HL-60/S4 treated with phorbol 12-myristate 13-acetate at 8.2 ng/mL for 4 days and 3 days (cell line): ENCODE results near the gene PROM1.

ENCODE experiments used
- in situ Hi-C: fragments of 300-500 bp; cut with MboI; formaldehyde crosslinking; loops from 2 replicates; pipeline ENCODE4 v1.15.0; 2022; ENCODE audit warnings: low sequenced_read_pairs

The PROM1 gene

GRCh38 chr4:16000708-16001483 is 82.9 kb downstream of the PROM1 start:
- in situ Hi-C loops, result no loop called here

GRCh38 chr4:15996773-15997172 is 87.0 kb downstream of the PROM1 start:
- in situ Hi-C loops, result no loop called here

GRCh38 chr4:15995826-15996225 is 88.0 kb downstream of the PROM1 start:
- in situ Hi-C loops, result no loop called here

DNA sequence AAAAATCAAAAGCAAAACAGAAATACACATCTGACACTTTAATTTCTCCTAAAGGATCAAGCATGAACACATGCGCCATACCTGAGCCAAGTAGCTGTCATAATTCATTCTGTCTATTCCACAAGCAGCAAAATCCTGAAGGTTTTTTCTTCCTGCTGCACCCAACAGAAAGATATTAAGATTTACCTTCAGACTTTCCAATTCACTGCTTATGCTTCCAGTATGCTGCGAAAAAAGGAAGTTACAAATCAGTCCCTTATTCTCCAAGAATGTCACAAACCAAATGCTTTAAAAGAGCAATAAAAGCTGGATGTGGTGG is 91.7 kb downstream of the PROM1 start:
- in situ Hi-C loops, result no loop called here

GRCh38 chr4:15990570-15991285 is 93.1 kb downstream of the PROM1 start:
- in situ Hi-C loops, result no loop called here

GRCh38 chr4:15989424-15989823 is 94.4 kb downstream of the PROM1 start:
- in situ Hi-C loops, result no loop called here

DNA sequence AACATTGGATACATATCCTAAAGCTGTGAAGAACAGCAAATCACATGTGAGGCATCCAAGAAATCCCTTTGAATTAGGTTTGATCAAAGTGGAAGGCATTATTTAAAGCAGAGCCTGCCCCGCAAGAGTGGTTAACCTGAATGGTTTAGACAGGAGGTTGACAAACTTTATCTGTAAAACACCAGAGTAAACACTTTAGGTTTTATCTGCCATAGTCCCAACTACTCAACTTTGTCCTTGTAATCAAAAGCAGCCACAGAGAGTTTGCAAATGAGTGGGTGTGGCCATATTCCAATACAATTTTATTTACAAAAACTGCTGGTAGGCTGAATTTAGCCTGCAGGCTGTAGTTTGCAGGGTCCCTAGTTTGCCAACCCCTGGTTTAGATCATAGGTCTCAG is 95.6 kb downstream of the PROM1 start:
- in situ Hi-C loops, result no loop called here

- in situ Hi-C loops, result no loop called here
These were observed 96.9 kb downstream of the PROM1 start for GRCh38 chr4:15986907-15987306.

DNA sequence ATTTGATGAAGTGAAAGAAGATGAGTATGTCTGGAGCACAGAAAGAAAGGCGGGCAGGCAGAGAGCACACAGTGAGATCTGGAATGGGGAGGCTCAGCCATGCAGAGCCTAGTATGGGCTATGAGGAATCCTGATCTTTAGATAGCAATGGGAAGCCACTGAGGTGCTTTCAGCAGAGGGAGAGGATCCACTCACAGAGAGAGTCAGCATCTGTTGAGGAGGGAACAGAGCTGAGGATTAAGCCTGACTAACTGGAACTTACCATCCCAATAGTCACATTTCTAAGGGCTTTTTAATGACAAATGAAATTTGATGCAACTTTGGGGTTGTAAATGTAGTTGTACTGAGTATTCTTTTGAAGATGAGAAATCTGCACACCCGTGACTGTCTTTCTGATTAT is 100.2 kb downstream of the PROM1 start:
- in situ Hi-C loops, result no loop called here

GRCh38 chr4:15982842-15983524 is 100.8 kb downstream of the PROM1 start:
- in situ Hi-C loops, result no loop called here

DNA sequence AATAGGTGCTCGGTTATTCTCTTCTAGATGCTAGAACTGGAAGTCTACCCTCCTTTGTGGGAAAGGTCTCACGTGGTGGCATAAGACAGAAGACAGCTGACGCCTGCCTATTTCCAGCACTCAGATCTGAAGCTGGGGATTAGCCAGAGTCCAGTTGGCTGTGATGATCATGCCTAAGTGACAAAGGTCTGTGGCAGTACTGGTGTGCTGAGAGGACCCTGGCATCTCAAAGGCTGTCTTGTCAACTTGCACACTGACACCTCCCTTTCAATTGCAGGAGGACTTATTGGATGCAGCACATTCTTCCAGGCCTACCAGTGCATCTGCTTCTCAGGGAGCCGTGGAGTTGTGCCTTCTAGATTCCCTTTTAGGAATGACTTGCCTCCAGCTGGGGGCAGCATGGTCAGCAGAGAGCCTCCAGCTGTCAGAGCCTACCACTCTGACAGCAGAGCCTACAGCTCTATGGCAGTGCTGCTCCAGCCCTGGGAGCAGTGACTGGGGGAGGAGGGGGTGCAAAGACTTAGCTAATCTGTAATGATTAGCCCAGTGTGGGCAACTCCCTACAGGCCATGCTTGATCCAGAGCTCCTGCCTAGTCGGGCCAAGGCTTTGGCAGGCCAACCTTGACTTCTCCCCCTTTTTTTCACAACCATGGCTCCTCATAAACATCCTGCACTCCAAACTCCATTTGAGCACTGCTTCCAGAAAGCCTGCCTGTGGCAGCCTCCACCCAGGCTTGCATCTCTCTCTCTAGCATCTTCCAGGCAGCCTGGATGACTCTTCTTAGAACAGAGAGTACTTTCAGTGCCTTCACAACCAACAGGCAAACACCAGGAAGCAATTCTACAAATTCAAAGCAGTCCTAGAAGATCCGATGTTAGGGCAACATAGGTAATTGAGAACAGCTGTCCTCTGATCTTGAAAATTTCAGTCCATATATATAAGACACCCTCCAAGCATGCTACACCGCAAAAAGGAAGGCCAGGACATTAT is 107.1 kb downstream of the PROM1 start:
- in situ Hi-C loops, result no loop called here

DNA sequence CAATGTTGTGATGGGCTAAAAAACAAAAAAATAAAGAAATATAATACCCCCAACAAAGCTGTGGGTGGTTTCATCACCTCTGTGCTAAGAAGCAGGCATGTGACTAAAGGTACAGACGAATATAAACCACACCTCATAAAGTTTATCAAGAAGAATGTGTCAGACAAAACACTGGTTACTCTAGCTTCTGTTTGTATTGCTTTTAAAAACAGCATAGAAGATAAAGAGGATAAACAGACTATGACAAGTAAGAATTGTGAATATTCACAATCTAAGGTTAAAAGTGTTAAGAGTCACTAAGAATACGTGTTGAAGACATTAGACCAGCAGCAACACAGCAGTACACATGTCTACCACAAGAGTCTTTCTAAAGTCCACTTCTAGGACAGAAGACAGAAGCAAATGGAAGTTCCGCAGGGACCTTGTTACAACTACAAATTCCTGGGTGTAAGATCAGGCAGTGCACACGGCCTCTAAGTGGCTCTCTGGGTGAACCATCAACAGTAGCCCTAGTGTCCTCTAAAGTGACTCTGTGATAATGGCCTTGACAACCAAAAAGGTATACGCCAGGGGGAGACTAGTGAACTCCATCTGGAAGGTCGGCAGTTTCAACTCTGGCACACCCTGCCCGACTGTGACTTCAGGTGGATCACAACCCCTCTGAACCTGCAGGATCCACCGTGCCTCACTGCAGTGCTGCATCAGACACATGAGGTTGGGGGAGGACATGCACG is 112.6 kb downstream of the PROM1 start:
- in situ Hi-C loops, result no loop called here

DNA sequence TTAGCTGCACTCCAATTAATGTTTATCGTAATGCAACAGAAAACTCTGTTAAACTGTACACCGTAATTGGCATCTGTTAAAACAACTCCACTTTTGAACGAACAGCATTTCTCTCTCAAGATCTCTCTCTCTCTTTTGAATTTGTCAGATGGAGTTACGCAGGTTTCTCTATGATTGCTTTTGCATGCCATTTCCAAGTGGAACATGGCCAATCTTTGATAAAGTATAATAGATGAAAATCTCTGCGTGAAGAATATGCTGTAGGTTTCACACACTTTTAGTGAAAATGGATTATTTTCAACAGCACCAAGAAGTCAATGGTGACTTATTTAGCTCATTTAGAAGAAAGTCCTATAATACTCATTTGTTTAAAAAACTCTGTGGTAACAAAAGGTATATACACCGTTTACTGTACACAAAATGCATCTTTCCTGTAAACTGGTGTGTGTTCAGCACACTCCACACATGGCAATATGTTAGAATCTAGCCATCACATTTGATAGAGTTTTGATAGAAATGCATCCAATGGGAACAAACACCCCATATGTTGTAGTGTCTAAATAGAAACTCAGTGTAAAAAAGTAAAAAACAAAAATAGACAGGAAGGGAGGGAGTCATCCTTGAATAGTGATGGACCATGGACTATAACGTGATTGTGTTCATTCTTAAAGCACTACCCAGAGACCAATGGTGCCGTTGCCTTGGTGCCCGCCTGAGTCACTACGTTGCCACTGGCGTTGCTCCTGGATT is 115.1 kb downstream of the PROM1 start:
- in situ Hi-C loops, result no loop called here

DNA sequence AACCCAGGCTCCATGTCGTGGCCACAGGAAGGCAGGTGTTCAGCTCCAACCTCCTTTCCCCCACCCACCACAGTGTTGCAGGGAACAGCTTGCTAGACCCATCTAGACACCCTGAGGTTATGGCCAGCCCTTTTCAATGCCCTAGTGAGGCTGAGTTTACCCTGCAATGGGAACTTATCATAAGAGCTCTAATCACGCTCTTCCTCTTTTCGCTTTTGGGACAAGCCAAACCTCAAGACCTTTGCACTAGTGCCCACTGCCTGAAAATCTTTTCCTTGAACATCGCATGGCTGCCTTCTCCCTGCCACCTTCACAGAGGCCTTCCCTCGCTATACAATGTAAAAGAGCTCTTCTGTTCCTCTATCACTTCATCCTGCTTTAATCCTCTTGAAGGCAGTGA is 118.5 kb downstream of the PROM1 start:
- in situ Hi-C loops, result no loop called here

DNA sequence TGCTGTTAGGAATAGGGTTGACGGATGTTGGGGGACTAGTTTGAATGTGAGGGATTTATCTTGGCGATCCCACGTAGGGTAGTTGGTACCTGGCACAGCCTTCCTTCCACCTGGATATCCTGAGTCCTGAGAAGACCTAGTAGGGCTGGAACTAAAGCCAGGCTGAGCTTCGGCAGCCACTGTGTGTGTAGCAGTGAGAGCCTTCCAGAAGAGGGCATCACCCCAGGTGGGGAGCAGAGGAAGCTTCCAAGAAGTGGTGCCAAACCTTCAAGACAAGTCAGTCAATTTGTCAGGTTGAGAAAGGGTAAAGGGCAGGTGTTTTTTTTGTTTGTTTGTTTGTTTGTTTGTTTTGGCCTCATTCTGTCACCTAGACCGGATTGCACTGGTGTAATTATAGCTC is 119.7 kb downstream of the PROM1 start:
- in situ Hi-C loops, result no loop called here

GRCh38 chr4:15963576-15963975 is 120.2 kb downstream of the PROM1 start:
- in situ Hi-C loops, result no loop called here

- in situ Hi-C loops, result no loop called here
These were observed 120.8 kb downstream of the PROM1 start, which contains the start of gene FGFBP2 for GRCh38 chr4:15963001-15963451. TSS of gene FGFBP2 (minus strand) at chr4:15963175. CDS start at chr4:15963129, 46 bp downstream.

GRCh38 chr4:15961781-15962510 is 121.9 kb downstream of the PROM1 start:
- in situ Hi-C loops, result no loop called here

GRCh38 chr4:15958562-15958961 is 125.3 kb downstream of the PROM1 start:
- in situ Hi-C loops, result no loop called here
